HG03159 (cell line): Measurements from ENCODE around the gene BCKDHB.

Experiments
- ATAC-seq: cut with Tn5 transposase; IDR thresholded peaks from one replicate; pipeline ENCODE4 v1.9.1; 2021; ENCODE audit warnings: mild to moderate bottlenecking, moderate library complexity; ENCODE audit not compliant: unreplicated experiment

Gene BCKDHB

DNA sequence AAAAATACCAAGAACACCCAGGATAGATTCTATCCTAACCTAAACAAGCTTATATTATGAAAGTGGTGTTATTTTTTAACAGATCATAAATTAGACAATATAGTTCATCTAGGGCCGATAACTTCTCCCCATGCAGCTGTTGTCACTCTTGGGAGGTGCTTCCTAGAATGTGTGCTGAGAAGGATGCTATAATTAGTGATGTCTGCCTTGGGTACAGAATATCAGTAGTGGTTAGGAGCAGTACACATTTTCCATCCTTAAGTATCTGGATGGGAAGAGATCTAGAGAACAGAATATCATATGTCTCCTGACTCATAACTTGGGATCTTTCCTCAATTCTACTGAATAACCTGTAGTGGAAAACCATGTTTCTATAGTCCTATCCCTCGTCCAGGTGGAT is 214.5 kb downstream of the BCKDHB start:
- no peak for ATAC-seq

GRCh38 chr6:80325742-80326141 is 219.3 kb downstream of the BCKDHB start:
- no peak for ATAC-seq

GRCh38 chr6:80328652-80329051 is 222.2 kb downstream of the BCKDHB start:
- no peak for ATAC-seq

GRCh38 chr6:80329496-80329895 is 223.0 kb downstream of the BCKDHB start:
- ATAC-seq, result no peak

DNA sequence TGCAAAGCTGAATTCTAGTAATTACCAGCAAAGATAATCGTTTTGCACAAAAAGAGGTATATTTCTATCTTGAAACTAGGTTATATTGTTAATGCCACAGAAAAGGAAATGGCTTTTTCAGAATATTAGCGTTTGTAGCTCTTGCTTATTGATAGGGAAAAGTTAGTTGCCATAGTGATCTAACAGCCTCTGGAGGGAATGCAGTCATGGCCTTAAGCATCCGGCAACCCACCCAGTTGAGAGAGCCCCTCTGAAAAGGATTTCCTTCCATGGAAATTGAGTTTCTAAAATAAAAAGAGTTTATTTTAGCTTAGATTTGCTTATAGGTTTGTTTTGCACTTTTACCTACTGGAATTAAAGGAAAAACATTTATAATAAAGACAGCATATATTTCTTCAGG is 224.5 kb downstream of the BCKDHB start:
- no peak for ATAC-seq

DNA sequence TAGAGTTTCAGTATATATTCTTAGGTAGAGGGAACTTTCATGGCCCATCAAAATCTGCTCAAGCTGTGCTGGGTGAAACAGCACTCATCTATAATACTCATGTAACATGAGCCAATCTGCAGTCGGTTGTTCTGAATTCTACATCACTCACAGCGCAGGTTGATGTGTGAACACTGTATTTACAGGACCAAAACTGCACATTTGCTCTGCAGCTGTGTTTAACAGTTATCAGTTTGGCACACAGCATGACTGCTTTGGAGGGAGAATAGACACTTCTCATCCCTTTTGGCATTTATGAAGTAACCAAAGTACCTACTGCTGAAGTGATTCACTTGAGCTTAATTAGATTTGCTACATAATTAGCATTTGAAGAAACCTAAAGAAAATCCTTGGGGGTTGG is 225.1 kb downstream of the BCKDHB start:
- ATAC-seq, result no peak

DNA sequence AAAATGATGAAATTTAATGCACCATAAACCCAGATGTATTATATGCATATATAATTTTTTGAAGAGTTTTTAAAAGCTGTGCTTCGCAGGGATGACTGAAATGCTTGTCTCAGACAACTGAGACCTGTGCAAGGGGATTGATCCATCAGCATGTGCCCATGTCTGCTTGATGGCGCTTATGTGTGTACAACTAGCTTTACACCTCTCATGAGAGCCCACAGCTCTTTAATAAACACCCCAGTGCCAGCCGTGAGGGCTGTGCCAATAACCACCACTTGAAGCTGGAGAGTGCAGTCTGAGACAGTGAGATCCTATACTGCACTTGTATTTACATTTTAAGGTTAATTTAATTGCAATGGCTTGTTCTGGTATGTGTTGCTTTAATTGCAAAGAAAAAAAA is 225.5 kb downstream of the BCKDHB start:
- no peak for ATAC-seq

GRCh38 chr6:80333342-80333741 is 226.9 kb downstream of the BCKDHB start:
- ATAC-seq, result no peak

DNA sequence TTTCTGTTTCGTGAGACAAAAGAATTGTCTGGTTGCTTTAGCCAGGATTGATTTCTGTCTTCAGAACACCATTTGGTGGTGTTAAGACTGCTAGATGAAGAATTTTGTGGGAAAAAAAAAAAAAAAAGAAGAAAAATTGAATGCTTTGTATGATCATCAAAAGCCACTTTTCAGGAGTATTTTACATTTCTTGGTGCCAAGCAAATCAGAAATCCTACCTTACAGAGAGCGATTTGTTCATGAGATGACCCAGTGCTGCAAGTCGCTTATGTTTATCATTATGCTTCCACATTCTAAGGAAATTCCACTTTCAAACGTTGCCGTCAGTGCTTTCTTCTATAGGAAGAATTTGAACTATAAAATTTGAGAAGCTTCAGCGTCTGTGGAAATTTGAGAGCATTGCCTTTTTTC is 228.7 kb downstream of the BCKDHB start:
- ATAC-seq, result no peak

DNA sequence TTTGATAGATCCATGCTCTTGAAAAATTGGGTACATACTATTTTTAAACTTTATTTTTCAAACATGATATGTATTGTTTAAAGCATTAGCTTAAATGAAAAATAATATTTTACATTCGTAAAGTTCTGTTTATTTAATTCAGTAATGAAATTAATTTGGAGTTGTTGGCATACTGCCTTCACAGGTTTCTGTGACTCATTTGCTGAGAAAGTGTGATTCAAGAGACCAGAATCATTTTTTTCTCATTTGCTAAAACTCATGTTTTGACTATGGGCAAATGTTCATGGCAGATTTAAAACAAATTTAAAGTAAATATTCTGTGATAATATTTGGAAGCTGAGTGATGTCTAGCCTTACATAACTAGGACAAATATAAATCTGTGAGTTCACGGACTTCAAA is 230.4 kb downstream of the BCKDHB start:
- no peak for ATAC-seq

- ATAC-seq, result peak; percentile 82
Observed at GRCh38 chr6:80338201-80338836, 231.8 kb downstream of the BCKDHB start.

- no peak for ATAC-seq
Observed at GRCh38 chr6:80339421-80339820, 232.9 kb downstream of the BCKDHB start.

DNA sequence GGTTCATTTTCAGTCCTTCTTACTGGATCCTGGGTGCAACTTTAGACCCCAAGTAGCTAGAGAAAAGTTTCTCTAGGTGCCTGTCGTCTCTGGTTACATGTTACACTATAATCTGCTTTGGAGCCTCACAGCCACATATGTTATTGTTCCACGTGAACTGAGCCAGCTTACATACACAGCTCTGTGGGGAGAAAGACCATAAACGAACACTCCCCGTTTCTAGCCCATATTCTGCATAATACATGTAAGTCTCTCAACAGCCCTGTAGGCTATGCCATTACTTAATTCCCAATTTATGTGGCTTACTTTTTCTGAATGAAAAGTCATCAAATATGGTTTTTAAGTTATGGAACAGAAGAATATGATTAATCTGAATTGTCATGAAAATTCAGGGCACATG is 233.8 kb downstream of the BCKDHB start:
- no peak for ATAC-seq

- no peak for ATAC-seq
Observed at GRCh38 chr6:80340686-80341085, 234.2 kb downstream of the BCKDHB start.

DNA sequence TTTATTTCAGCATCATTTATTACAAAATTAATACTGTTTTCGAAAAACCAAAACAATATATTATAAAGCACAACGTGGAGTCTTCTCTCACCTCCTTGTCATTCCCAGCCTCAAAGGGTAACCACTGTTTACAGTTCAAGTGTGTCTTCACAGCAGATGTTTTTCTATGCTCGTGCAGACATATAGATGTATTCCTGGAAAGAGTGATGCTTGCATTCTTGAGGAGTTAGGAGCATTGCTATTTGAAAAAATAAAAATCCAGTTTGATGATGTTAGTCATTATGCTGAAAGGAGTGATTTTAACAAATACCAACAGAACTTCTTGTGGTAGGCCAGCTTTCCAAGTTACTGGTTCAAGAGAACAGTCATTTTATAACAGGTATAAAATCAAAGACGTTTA is 234.9 kb downstream of the BCKDHB start:
- no peak for ATAC-seq

GRCh38 chr6:80343511-80343910 is 237.0 kb downstream of the BCKDHB start:
- no peak for ATAC-seq

DNA sequence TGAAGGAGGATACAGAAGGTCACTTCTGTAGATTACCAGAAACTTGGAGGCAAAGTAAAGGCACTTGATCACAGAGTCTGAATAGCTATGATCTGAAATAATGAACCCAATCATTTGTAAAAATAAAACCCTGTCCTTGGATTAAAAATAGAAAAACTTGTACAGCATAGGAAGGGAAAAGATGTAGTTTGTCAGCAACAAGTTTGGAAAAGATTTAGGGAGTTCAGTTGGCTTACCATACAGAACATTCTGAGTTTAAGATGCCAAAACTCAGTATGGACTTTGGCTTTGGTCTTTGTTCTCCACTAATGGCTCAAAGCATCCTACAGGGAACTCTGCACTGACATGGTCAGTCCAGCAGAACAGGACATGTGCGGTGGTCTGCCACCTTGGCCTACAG is 240.6 kb downstream of the BCKDHB start:
- no peak for ATAC-seq

DNA sequence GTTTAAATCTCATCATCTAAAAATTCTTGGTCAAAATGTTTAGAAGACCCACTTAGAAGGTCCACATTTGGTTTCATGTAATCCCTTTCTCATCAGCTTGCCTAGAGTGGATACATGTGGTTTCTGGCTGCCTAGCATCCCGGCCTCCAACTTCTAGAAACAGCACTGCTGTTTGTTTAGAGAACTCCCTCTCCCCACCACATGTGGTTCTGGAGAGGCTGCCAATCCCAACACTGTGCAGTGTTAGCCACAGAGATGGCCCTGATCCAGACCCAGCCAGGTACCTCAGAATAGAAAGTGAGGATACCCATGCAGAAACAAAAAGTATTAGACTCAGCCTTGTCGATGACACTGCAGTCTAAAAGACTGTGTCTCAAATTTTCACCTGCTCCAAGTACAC is 241.8 kb downstream of the BCKDHB start:
- no peak for ATAC-seq

GRCh38 chr6:80356000-80356399 is 249.5 kb downstream of the BCKDHB start:
- no peak for ATAC-seq

DNA sequence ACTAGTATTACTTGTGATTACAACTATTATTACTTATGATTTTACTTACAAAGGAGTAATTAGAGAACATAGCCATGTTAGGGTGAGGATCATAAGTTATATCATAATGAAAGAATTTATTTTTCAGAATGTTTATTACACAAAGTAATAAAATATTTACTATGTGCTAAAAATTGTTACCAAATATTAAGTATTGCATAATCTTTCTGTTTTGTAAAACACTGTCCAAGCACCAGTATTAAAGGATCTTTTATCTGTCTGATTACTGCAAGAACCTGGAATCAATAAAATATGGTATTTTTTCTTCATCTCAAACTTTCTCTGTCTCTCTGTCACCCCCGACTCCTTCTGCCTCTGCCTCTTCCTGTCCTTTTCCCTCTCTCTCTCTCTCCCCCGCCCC is 250.1 kb downstream of the BCKDHB start:
- no peak for ATAC-seq

GRCh38 chr6:80357081-80357480 is 250.6 kb downstream of the BCKDHB start:
- ATAC-seq, result no peak

GRCh38 chr6:80357674-80358073 is 251.2 kb downstream of the BCKDHB start:
- no peak for ATAC-seq

GRCh38 chr6:80363501-80364122 is 257.1 kb downstream of the BCKDHB start:
- no peak for ATAC-seq
